ENCODE measurements around the gene FUT3. TPM values are rescaled to one million over a fixed set of nuclear protein-coding genes. Genes with fewer than 3 reads are reported as not detected.
A peak's percentile ranks its signal among the peaks of the same experiment; 100 is the strongest.

Gene FUT3
- total and polyA plus RNA-seq, 9 of the 15 experiments (the other 6 are each of a cell fraction or from before 2014, with no cell fraction given): 0.09 TPM; not detected in 8

- TF ChIP-seq, protein P1, sequence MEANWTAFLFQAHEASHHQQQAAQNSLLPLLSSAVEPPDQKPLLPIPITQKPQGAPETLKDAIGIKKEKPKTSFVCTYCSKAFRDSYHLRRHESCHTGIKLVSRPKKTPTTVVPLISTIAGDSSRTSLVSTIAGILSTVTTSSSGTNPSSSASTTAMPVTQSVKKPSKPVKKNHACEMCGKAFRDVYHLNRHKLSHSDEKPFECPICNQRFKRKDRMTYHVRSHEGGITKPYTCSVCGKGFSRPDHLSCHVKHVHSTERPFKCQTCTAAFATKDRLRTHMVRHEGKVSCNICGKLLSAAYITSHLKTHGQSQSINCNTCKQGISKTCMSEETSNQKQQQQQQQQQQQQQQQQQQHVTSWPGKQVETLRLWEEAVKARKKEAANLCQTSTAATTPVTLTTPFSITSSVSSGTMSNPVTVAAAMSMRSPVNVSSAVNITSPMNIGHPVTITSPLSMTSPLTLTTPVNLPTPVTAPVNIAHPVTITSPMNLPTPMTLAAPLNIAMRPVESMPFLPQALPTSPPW (CRISPR knock-in tag; IDR thresholded peaks at IDR 0.05): peak; percentile 37
- TF ChIP-seq PHF20 (IDR thresholded peaks at IDR 0.05; ENCODE audit: partially characterized antibody): peak; percentile 16
- peak; percentile 19 for TF ChIP-seq TAF1 (IDR thresholded peaks at IDR 0.05; ENCODE audit: control insufficient read depth, extremely low read depth, insufficient read depth, low read length, severe bottlenecking)
- no peak for TF ChIP-seq PHB2 (IDR thresholded peaks at IDR 0.05; ENCODE audit: low read depth)
- TF ChIP-seq MAX (CRISPR knock-in tag; IDR thresholded peaks at IDR 0.05): peak; percentile 58
- TF ChIP-seq PHF8 (IDR thresholded peaks at IDR 0.05; ENCODE audit: borderline replicate concordance, low read length): peak; percentile 25; the same call in 1 of the 2 replicates
- peak; percentile 59; the same call in 1 of the 2 replicates for TF ChIP-seq XRCC5 (IDR thresholded peaks at IDR 0.05; ENCODE audit: low read depth, low read length)
- TF ChIP-seq, protein P2, sequence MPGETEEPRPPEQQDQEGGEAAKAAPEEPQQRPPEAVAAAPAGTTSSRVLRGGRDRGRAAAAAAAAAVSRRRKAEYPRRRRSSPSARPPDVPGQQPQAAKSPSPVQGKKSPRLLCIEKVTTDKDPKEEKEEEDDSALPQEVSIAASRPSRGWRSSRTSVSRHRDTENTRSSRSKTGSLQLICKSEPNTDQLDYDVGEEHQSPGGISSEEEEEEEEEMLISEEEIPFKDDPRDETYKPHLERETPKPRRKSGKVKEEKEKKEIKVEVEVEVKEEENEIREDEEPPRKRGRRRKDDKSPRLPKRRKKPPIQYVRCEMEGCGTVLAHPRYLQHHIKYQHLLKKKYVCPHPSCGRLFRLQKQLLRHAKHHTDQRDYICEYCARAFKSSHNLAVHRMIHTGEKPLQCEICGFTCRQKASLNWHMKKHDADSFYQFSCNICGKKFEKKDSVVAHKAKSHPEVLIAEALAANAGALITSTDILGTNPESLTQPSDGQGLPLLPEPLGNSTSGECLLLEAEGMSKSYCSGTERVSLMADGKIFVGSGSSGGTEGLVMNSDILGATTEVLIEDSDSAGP (CRISPR knock-in tag; IDR thresholded peaks at IDR 0.05): peak; percentile 76
- 0 out of 2 replicates have a peak, but pooled peaks have one; percentile 11 for TF ChIP-seq GABPB1 (CRISPR knock-in tag; IDR thresholded peaks at IDR 0.05)
- TF ChIP-seq, protein P3, sequence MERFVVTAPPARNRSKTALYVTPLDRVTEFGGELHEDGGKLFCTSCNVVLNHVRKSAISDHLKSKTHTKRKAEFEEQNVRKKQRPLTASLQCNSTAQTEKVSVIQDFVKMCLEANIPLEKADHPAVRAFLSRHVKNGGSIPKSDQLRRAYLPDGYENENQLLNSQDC (CRISPR knock-in tag; IDR thresholded peaks at IDR 0.05): peak; percentile 71; the same call in 1 of the 2 replicates
- 0 out of 4 replicates have a peak, but pooled peaks of 1 of the 2 experiments have one; percentile 45 for TF ChIP-seq HDAC1 (IDR thresholded peaks at IDR 0.05)
- no peak for TF ChIP-seq HMG20A (CRISPR knock-in tag; conservative IDR thresholded peaks at IDR 0.05)
- TF ChIP-seq, protein P4, sequence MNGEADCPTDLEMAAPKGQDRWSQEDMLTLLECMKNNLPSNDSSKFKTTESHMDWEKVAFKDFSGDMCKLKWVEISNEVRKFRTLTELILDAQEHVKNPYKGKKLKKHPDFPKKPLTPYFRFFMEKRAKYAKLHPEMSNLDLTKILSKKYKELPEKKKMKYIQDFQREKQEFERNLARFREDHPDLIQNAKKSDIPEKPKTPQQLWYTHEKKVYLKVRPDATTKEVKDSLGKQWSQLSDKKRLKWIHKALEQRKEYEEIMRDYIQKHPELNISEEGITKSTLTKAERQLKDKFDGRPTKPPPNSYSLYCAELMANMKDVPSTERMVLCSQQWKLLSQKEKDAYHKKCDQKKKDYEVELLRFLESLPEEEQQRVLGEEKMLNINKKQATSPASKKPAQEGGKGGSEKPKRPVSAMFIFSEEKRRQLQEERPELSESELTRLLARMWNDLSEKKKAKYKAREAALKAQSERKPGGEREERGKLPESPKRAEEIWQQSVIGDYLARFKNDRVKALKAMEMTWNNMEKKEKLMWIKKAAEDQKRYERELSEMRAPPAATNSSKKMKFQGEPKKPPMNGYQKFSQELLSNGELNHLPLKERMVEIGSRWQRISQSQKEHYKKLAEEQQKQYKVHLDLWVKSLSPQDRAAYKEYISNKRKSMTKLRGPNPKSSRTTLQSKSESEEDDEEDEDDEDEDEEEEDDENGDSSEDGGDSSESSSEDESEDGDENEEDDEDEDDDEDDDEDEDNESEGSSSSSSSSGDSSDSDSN (IDR thresholded peaks at IDR 0.05; ENCODE audit: borderline replicate concordance in 1 of 2, low read depth in 2 of 2, low read length in 2 of 2): peak in 1 of 2 experiments; percentile 73; a peak in 1 of 4 replicates
- no peak for TF ChIP-seq CSDE1 (IDR thresholded peaks at IDR 0.05)
- 0 out of 2 replicates have a peak, but pooled peaks have one; percentile 21 for TF ChIP-seq SMARCA4 (IDR thresholded peaks at IDR 0.05)
- TF ChIP-seq, protein P5, sequence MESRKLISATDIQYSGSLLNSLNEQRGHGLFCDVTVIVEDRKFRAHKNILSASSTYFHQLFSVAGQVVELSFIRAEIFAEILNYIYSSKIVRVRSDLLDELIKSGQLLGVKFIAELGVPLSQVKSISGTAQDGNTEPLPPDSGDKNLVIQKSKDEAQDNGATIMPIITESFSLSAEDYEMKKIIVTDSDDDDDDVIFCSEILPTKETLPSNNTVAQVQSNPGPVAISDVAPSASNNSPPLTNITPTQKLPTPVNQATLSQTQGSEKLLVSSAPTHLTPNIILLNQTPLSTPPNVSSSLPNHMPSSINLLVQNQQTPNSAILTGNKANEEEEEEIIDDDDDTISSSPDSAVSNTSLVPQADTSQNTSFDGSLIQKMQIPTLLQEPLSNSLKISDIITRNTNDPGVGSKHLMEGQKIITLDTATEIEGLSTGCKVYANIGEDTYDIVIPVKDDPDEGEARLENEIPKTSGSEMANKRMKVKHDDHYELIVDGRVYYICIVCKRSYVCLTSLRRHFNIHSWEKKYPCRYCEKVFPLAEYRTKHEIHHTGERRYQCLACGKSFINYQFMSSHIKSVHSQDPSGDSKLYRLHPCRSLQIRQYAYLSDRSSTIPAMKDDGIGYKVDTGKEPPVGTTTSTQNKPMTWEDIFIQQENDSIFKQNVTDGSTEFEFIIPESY (CRISPR knock-in tag; IDR thresholded peaks at IDR 0.05): peak; percentile 55
- peak in 1 of 2 experiments; percentile 74; a peak in 2 of 4 replicates for TF ChIP-seq TRIM24 (IDR thresholded peaks at IDR 0.05)
- peak in 1 of 2 experiments; percentile 16; a peak in 1 of 4 replicates for TF ChIP-seq SIN3A (IDR thresholded peaks at IDR 0.05; ENCODE audit: borderline replicate concordance in 2 of 2, control insufficient read depth in 1 of 2, low read depth in 2 of 2, low read length in 2 of 2)
These were observed 45.7 kb downstream of the FUT3 start (continued) for GRCh38 chr19:5805462-5806132.

All from K562 (cell line).